ENCODE data around the gene MDM4. TPM values are rescaled to one million over a fixed set of nuclear protein-coding genes. Genes with fewer than 3 reads are reported as not detected.

Gene MDM4
- total RNA-seq, 2 experiments from 2014 or later: 120 to 282 TPM

DNA sequence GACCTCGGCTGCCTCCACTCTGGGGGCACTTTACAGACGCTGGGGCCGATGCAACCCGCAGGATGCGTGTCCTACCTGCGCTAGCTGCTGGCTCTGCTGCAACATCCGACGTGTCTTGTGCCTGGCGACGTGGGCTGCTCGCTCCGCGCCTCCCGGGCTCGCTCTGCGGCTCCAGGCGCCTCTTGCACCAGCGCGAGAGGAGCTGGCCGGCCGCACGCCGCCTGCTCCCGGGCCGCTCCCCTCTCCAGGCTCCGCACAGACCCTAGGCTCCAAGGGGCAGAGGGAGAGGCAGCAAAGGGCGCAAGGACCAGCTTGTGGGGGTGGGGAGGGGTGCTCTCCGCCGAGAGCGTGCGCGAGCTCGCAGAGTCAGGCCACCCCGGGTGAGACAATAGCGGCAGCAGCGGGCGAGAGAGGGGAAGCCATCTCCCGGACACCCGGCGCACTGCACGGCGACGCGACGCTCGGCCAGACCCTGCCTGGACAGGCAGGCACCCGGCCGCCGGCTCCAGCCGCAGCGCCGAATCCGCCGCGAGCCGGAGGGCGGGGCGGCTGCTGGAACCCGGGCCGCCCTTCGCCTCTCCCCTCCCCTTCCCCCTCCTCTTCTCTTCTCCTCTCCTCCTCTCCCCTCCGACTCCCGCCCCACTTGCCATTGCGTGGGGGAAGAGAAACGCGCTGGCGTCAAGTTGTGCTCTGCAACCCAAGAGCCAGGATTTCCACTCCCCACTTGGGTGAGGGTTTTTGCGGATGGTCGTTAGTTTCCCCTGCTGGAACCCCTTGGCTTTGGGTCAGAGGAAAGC, 21.7 kb upstream of the MDM4 start, which contains the start of gene PIK3C2B:
TSS of gene PIK3C2B (minus strand) at position 525 of the 797 bp plus-strand sequence. CDS start 25,003 bp downstream, outside the sequence.
- no peaks in the 10 kb centered on the region for H3K79me2 ChIP-seq (ENCODE audit: insufficient read depth, low read depth, low read length)
- intact Hi-C loops (cut with micrococcal nuclease; ENCODE audit: unreplicated experiment): loop anchor here (1.0 to 2.0 kb wide), 2 partner anchors 13 to 48 kb away; no protein-coding TSS in a partner anchor
- H3K4me2 ChIP-seq (ENCODE audit: low read length): peak within 1 kb of the TSS; percentile 91
- TF ChIP-seq EZH2phosphoT487 (IDR thresholded peaks at IDR 0.05; ENCODE audit: borderline replicate concordance, low read depth, low read length): no peak
- TF ChIP-seq CTCF (conservative IDR thresholded peaks at IDR 0.05; ENCODE audit: low read length): peak; percentile 56
- H3K9me3 ChIP-seq (ENCODE audit: low read length): no peaks in the 10 kb centered on the region
- BruUV-seq (replicated peaks): no TSS peak
- peak within 1 kb of the TSS; percentile 48 for H3K27ac ChIP-seq (ENCODE audit: low read depth, low read length, poor library complexity, severe bottlenecking)
- POLR2A ChIA-PET: interaction anchor here (0.7 to 5.0 kb wide), 13 partner anchors 9 to 225 kb away, joined by 3 to 58 read pairs (median 5); partner anchors contain the start of gene MDM4
- no peaks in the 10 kb centered on the region; the same call in 1 of the 2 replicates for H4K20me1 ChIP-seq (ENCODE audit: insufficient read depth, low read length)
- H3K36me3 ChIP-seq (ENCODE audit: insufficient read depth, low read length): no peaks in the 10 kb centered on the region
- CTCF ChIA-PET (ENCODE audit: unreplicated experiment): interaction anchor here (0.6 to 4.0 kb wide), 8 partner anchors 14 to 269 kb away, joined by 3 to 35 read pairs (median 3); no protein-coding TSS in a partner anchor
- peak within 1 kb of the TSS; percentile 79 for H3K4me3 ChIP-seq (ENCODE audit: low read depth, low read length, poor library complexity, severe bottlenecking)
- peak within 1 kb of the TSS; percentile 43; the same call in 1 of the 2 replicates for H2AFZ ChIP-seq (ENCODE audit: low read length)
- H3K9me2 ChIP-seq (ENCODE audit: insufficient read depth, low read length): no peaks in the 10 kb centered on the region
- H3K4me1 ChIP-seq (ENCODE audit: insufficient read depth, low read length, poor library complexity, severe bottlenecking): peaks cover 63% of the 10 kb centered on the region
- peak; percentile 84 for DNase-seq (ENCODE audit: low spot score)

DNA sequence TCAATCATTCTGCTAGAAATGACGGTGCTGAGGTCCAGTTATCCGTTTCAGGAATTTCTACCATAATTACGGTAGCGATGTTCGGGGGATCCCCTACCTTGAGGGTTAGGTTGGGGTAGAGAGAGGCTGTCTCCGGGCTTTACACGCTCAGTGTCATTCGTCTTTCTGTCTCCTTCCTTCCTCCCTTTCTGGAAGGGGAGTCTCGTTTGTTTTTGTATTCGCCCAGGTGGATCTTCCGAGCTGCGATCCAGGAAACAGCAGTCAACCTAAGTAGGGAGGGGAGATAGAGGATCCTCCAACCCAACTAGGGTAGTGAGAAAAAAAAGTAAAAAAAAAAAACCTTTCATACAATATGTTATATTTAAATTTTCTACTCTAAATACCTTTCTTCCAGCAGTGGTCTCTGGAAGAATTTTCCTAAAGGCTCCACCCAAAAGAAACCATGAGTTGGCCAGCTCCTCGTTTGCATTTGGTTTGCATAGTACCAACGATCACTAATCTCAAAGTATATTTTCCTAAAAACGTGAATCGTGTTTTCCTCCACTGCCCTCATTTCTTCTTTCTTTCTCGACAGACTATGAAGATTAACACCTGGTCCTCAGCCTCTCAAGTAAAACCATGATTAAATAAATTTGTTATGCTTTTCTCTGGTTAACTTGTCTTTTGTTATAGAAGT, 21.0 kb upstream of the MDM4 start:
- H3K27ac ChIP-seq (ENCODE audit: low read depth, low read length, poor library complexity, severe bottlenecking): peak overlapping the region; percentile 41
- peaks cover 58% of the 10 kb centered on the region for H3K4me1 ChIP-seq (ENCODE audit: insufficient read depth, low read length, poor library complexity, severe bottlenecking)

More for the DNA sequence above, 21.0 kb upstream of the MDM4 start:
- Histone ChIP-seq H3K36me3 (ENCODE audit: insufficient read depth, low read length) (no peaks in the 10 kb centered on the region; the same call in 1 of the 2 replicates), H4K20me1 (ENCODE audit: insufficient read depth, low read length) (no peaks in the 10 kb centered on the region; the same call in 1 of the 2 replicates), H3K9me3 (ENCODE audit: low read length) (no peaks in the 10 kb centered on the region), H3K9me2 (ENCODE audit: insufficient read depth, low read length) (no peaks in the 10 kb centered on the region), H3K79me2 (ENCODE audit: insufficient read depth, low read depth, low read length) (no peaks in the 10 kb centered on the region), H3K4me2 (ENCODE audit: low read length) (peak overlapping the region; percentile 91), H2AFZ (ENCODE audit: low read length) (peak overlapping the region; percentile 43; the same call in 1 of the 2 replicates), H3K4me3 (ENCODE audit: low read depth, low read length, poor library complexity, severe bottlenecking) (peak overlapping the region; percentile 79)
- no TSS peak for BruUV-seq (replicated peaks)
- CTCF ChIA-PET (ENCODE audit: unreplicated experiment): interaction anchor here (0.9 to 4.0 kb wide), 6 partner anchors 15 to 269 kb away, joined by 3 to 35 read pairs (median 3); no protein-coding TSS in a partner anchor
- 0 out of 2 replicates have a peak, but pooled peaks have one; percentile 10 for TF ChIP-seq CTCF (conservative IDR thresholded peaks at IDR 0.05; ENCODE audit: low read length)
- no peak for TF ChIP-seq EZH2phosphoT487 (IDR thresholded peaks at IDR 0.05; ENCODE audit: borderline replicate concordance, low read depth, low read length)
- intact Hi-C loops (cut with micrococcal nuclease; ENCODE audit: unreplicated experiment): loop anchor here (2.0 kb wide), 1 partner anchor 48 kb away; no protein-coding TSS in a partner anchor
- POLR2A ChIA-PET: interaction anchor here (1.0 to 5.0 kb wide), 9 partner anchors 10 to 48 kb away, joined by 3 to 58 read pairs (median 5); partner anchors contain the start of gene MDM4
- DNase-seq (ENCODE audit: low spot score): peak; percentile 50

Measured in OCI-LY7 (cell line).